H9 (cell line): ENCODE results near the gene CENPL. TPM values are rescaled to one million over a fixed set of nuclear protein-coding genes. Genes with fewer than 3 reads are reported as not detected.

Experiments
- DNase-seq: peaks from one replicate; pipeline ENCODE4 v3.0.0-alpha.2; 2017
- H2AFZ ChIP-seq: one replicate; pipeline ENCODE4 v1.6.1; 2013; ENCODE audit warnings: mild to moderate bottlenecking, low read length, control low read depth, moderate library complexity
- H2AK5ac ChIP-seq: 2 replicates; pipeline ENCODE4 v1.6.1; 2013; ENCODE audit warnings: low read length, control low read depth, mixed read lengths; ENCODE audit not compliant: insufficient read length
- H2BK120ac ChIP-seq: one replicate; pipeline ENCODE4 v1.6.1; 2013; ENCODE audit warnings: low read depth, mild to moderate bottlenecking, low read length, control low read depth, inconsistent platforms; ENCODE audit not compliant: poor library complexity, severe bottlenecking
- H2BK12ac ChIP-seq: 2 replicates; pipeline ENCODE4 v1.6.1; 2013; ENCODE audit warnings: low read length, control low read depth, mixed read lengths, low read depth; ENCODE audit not compliant: insufficient read length
- H2BK15ac ChIP-seq: 2 replicates; pipeline ENCODE4 v1.6.1; 2013; ENCODE audit warnings: low read depth, low read length, control low read depth
- H2BK20ac ChIP-seq: one replicate; pipeline ENCODE4 v1.6.1; 2013; ENCODE audit warnings: low read depth, mild to moderate bottlenecking, low read length, control low read depth, inconsistent platforms; ENCODE audit not compliant: poor library complexity, severe bottlenecking
- H2BK5ac ChIP-seq: 2 replicates; pipeline ENCODE4 v1.6.1; 2013; ENCODE audit warnings: low read length, control low read depth, mixed read lengths; ENCODE audit not compliant: insufficient read length
- H3K14ac ChIP-seq: 2 replicates; pipeline ENCODE4 v1.6.1; 2013; ENCODE audit warnings: low read length, control low read depth; ENCODE audit not compliant: insufficient read depth
- H3K18ac ChIP-seq: 2 replicates; pipeline ENCODE4 v1.6.1; 2013; ENCODE audit warnings: low read depth, mild to moderate bottlenecking, mixed read lengths, low read length, control low read depth; ENCODE audit not compliant: insufficient read length
- H3K23ac ChIP-seq: 2 replicates; pipeline ENCODE4 v1.6.1; 2013; ENCODE audit warnings: low read length, control low read depth, mixed read lengths, low read depth; ENCODE audit not compliant: insufficient read length
- H3K23me2 ChIP-seq: 2 replicates; pipeline ENCODE4 v1.6.1; 2013; ENCODE audit warnings: low read depth, mild to moderate bottlenecking, mixed read lengths, low read length, control low read depth; ENCODE audit not compliant: insufficient read length, poor library complexity, severe bottlenecking
- H3K27ac ChIP-seq: 2 replicates; pipeline ENCODE4 v1.5.1; 2013; ENCODE audit warnings: low read length, control low read depth, mixed read lengths, low read depth; ENCODE audit not compliant: insufficient read length
- H3K27me3 ChIP-seq: 2 replicates; pipeline ENCODE4 v1.6.1; 2013; ENCODE audit warnings: low read length, control low read depth, inconsistent platforms; ENCODE audit not compliant: insufficient read depth
- H3K4ac ChIP-seq: 2 replicates; pipeline ENCODE4 v1.6.1; 2013; ENCODE audit warnings: low read depth, mild to moderate bottlenecking, control low read depth, inconsistent platforms, low read length, moderate library complexity
- H3K4me1 ChIP-seq: 2 replicates; pipeline ENCODE4 v1.6.1; 2013; ENCODE audit warnings: low read length, control low read depth, inconsistent platforms; ENCODE audit not compliant: insufficient read depth
- H3K4me2 ChIP-seq: 2 replicates; pipeline ENCODE4 v1.6.1; 2013; ENCODE audit warnings: low read length, control low read depth, mixed read lengths; ENCODE audit not compliant: insufficient read length, insufficient read depth
- H3K56ac ChIP-seq: 2 replicates; pipeline ENCODE4 v1.6.1; 2013; ENCODE audit warnings: low read depth, mild to moderate bottlenecking, mixed read lengths, low read length, control low read depth; ENCODE audit not compliant: insufficient read length
- H3K79me1 ChIP-seq: 2 replicates; pipeline ENCODE4 v1.6.1; 2013; ENCODE audit warnings: low read depth, mild to moderate bottlenecking, moderate library complexity, low read length, control low read depth, inconsistent platforms; ENCODE audit not compliant: insufficient read depth, poor library complexity, severe bottlenecking
- H3K79me2 ChIP-seq: 2 replicates; pipeline ENCODE4 v1.6.1; 2013; ENCODE audit warnings: low read length, control low read depth, inconsistent platforms; ENCODE audit not compliant: insufficient read depth
- H3K9ac ChIP-seq: 2 replicates; pipeline ENCODE4 v1.6.1; 2013; ENCODE audit warnings: low read length, control low read depth, mixed read lengths; ENCODE audit not compliant: insufficient read length; ENCODE audit errors: extremely low read depth
- H3K9me3 ChIP-seq: one replicate; pipeline ENCODE4 v1.6.1; 2013; ENCODE audit warnings: low read depth, low read length, inconsistent platforms; ENCODE audit not compliant: control insufficient read depth
- H3T11ph ChIP-seq: one replicate; pipeline ENCODE4 v1.6.1; 2013; ENCODE audit warnings: mild to moderate bottlenecking, low read length, control low read depth, inconsistent platforms
- H4K20me1 ChIP-seq: one replicate; pipeline ENCODE4 v1.6.1; 2013; ENCODE audit not compliant: control insufficient read depth, insufficient read length, insufficient read depth
- H4K5ac ChIP-seq: 2 replicates; pipeline ENCODE4 v1.6.1; 2013; ENCODE audit warnings: low read depth, mild to moderate bottlenecking, mixed read lengths, low read length, control low read depth; ENCODE audit not compliant: insufficient read length
- H4K8ac ChIP-seq: replicated peaks from 2 replicates; pipeline ENCODE4 v1.6.1; 2013; ENCODE audit warnings: low read length, control low read depth, mixed read lengths, low read depth; ENCODE audit not compliant: insufficient read length
- H4K91ac ChIP-seq: 2 replicates; pipeline ENCODE4 v1.6.1; 2013; ENCODE audit warnings: low read depth, mild to moderate bottlenecking, moderate library complexity, mixed read lengths, low read length, control low read depth; ENCODE audit not compliant: insufficient read length
- H3K27ac Mint-ChIP-seq, 3 experiments: 2 replicates in 2 of 3; 3 replicates in 1 of 3; pipeline ENCODE4 v1.8.0; 2020 to 2021; ENCODE audit warnings: mixed read lengths in 3 of 3, mild to moderate bottlenecking in 1 of 3, moderate library complexity in 1 of 3
- H3K27me3 Mint-ChIP-seq: 2 replicates; pipeline ENCODE4 v1.8.0; 2021; ENCODE audit warnings: low read depth, mild to moderate bottlenecking, moderate library complexity, mixed read lengths
- H3K36me3 Mint-ChIP-seq, 3 experiments: 2 replicates in 2 of 3; 3 replicates in 1 of 3; pipeline ENCODE4 v1.8.0; 2020 to 2021; ENCODE audit warnings: low read depth in 3 of 3, mixed read lengths in 3 of 3; ENCODE audit not compliant: insufficient read depth in 1 of 3
- H3K4me1 Mint-ChIP-seq, 2 experiments: 2 replicates each; pipeline ENCODE4 v1.8.0; 2020; ENCODE audit warnings: mixed read lengths in 2 of 2
- H3K4me3 Mint-ChIP-seq, 2 experiments: 2 replicates in 1 of 2; 3 replicates in 1 of 2; pipeline ENCODE4 v1.8.0; 2020 to 2021; ENCODE audit warnings: mild to moderate bottlenecking in 2 of 2, mixed read lengths in 2 of 2, moderate library complexity in 1 of 2
- H3K9me3 Mint-ChIP-seq, 2 experiments: 2 replicates in 1 of 2; 3 replicates in 1 of 2; pipeline ENCODE4 v1.8.0; 2020; ENCODE audit warnings: mild to moderate bottlenecking in 2 of 2, mixed read lengths in 2 of 2, moderate library complexity in 1 of 2
- WGBS: extraction: QIAGEN DNeasy Blood & Tissue Kit; methylation state at CpG from one replicate; pipeline ENCODE4 v1.1.7; 2013; ENCODE audit warnings: missing lambda C conversion rate, low lambda C conversion rate, mixed read lengths; ENCODE audit not compliant: insufficient read length; ENCODE audit errors: extremely low coverage; 5-methylcytosine and 5-hydroxymethylcytosine counted together
- total RNA-seq: library from RNA; stranded (reverse); gene quantifications from 2 replicates; pipeline ENCODE4 v1.2.1, GENCODE V29; 2021
- TF ChIP-seq, protein P1 (sequence below): fragments of 200-600 bp; sonication (generic); conservative IDR thresholded peaks from 3 replicates; pipeline ENCODE4 v1.8.0; 2021; ENCODE audit warnings: antibody characterized with exemption, mild to moderate bottlenecking

Gene CENPL
- total RNA-seq, 1 experiment from 2014 or later: 14.4 TPM

DNA sequence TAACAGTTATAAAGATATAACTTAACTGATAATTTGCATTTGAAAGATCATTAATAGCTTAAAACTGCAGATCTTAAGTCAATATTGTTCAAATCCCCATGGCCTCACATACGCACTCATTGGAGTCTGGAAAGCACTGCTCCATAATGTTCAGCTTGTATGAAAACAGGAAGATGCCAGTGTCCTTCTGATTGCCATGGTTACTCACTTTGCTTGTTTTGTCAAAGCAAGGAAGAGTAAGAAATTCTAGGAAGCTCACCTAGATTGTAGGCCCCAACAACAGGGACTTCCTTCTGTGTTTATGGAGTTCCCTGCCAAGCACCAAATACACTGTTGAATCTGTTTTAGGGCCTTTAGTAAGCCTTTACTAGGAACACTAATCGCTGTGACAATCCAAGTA lies 32.2 kb upstream of the CENPL start:
- Histone ChIP-seq H3K14ac (no peak overlapping the region), H3T11ph (no peak overlapping the region), H3K4me2 (no peak overlapping the region), H3K56ac (no peak overlapping the region), H3K9ac (no peak overlapping the region), H2BK15ac (no peak overlapping the region), H3K23me2 (no peaks in the 10 kb centered on the region), H4K91ac (no peak overlapping the region), H3K27me3 (no peaks in the 10 kb centered on the region), H3K79me2 (no peaks in the 10 kb centered on the region), H2AK5ac (no peak overlapping the region), H3K23ac (no peak overlapping the region), H3K18ac (no peak overlapping the region), H2BK5ac (no peak overlapping the region), H3K27ac (no peak overlapping the region), H2BK20ac (no peak overlapping the region), H4K8ac (no peak overlapping the region), H2BK120ac (no peak overlapping the region), H2BK12ac (no peak overlapping the region), H3K4me1 (no peaks in the 10 kb centered on the region; the same call in 1 of the 2 replicates), H3K79me1 (no peaks in the 10 kb centered on the region), H3K4ac (no peak overlapping the region), H2AFZ (no peak overlapping the region), H4K5ac (no peak overlapping the region), H4K20me1 (no peaks in the 10 kb centered on the region), H3K9me3 (no peaks in the 10 kb centered on the region)
- Mint-ChIP-seq H3K36me3 (peaks cover 24 to 69% (median 54%) of the 10 kb centered on the region in 3 experiments), H3K4me1 (peaks cover 9 to 10% of the 10 kb centered on the region in 2 experiments), H3K27me3 (no peaks in the 10 kb centered on the region), H3K4me3 (no peak overlapping the region), H3K9me3 (no peaks in the 10 kb centered on the region), H3K27ac (no peak overlapping the region)
- DNase-seq: no peak
- WGBS: no CpG with 5 or more reads among the region's 2 CpGs
- TF ChIP-seq, protein P1, sequence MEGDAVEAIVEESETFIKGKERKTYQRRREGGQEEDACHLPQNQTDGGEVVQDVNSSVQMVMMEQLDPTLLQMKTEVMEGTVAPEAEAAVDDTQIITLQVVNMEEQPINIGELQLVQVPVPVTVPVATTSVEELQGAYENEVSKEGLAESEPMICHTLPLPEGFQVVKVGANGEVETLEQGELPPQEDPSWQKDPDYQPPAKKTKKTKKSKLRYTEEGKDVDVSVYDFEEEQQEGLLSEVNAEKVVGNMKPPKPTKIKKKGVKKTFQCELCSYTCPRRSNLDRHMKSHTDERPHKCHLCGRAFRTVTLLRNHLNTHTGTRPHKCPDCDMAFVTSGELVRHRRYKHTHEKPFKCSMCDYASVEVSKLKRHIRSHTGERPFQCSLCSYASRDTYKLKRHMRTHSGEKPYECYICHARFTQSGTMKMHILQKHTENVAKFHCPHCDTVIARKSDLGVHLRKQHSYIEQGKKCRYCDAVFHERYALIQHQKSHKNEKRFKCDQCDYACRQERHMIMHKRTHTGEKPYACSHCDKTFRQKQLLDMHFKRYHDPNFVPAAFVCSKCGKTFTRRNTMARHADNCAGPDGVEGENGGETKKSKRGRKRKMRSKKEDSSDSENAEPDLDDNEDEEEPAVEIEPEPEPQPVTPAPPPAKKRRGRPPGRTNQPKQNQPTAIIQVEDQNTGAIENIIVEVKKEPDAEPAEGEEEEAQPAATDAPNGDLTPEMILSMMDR: no peak
